Measurements from ENCODE around the gene MPRIP.

DNA sequence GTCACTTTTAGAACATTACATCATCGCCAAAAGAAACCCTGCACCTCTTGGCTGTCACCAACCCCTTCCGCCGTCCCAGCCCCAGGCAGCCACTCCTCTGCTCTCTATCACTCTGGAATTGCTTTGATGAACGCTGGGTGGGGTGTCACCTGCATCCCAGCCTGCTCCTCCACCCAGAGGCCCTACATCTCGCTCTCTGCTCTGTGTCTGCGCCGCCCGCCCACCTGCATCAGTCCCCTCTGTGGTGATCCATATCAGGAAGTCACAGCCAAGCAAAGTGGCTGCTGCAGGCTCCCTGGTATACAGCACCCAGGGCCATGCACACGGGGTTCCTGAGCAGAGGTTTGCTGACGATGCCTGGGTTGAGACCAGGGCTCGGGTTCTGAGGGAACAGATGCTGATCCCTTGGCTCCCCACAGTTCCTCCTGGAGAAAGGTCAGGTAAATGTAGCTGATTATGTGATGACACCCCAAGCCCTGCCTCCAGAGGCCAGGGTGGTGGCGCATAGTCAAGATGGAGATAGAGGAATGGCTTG lies 30.8 kb downstream of the MPRIP start:
- TF ChIP-seq, protein P1, sequence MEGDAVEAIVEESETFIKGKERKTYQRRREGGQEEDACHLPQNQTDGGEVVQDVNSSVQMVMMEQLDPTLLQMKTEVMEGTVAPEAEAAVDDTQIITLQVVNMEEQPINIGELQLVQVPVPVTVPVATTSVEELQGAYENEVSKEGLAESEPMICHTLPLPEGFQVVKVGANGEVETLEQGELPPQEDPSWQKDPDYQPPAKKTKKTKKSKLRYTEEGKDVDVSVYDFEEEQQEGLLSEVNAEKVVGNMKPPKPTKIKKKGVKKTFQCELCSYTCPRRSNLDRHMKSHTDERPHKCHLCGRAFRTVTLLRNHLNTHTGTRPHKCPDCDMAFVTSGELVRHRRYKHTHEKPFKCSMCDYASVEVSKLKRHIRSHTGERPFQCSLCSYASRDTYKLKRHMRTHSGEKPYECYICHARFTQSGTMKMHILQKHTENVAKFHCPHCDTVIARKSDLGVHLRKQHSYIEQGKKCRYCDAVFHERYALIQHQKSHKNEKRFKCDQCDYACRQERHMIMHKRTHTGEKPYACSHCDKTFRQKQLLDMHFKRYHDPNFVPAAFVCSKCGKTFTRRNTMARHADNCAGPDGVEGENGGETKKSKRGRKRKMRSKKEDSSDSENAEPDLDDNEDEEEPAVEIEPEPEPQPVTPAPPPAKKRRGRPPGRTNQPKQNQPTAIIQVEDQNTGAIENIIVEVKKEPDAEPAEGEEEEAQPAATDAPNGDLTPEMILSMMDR (IDR thresholded peaks at IDR 0.05; ENCODE audit: extremely low read depth in 1 of 2, insufficient read depth in 1 of 2, low read depth in 1 of 2, low read length in 2 of 2): no peak
- TF ChIP-seq EZH2 (IDR thresholded peaks at IDR 0.05; ENCODE audit: borderline replicate concordance, low read depth, low read length, severe bottlenecking): no peak

Data from endothelial cell of umbilical vein (primary cell).